HEK293 (cell line): ENCODE results near the gene PLCB1.

Experiments used
- CTCF ChIA-PET: fragments of 350-600 bp; formaldehyde crosslinking; extraction: SDS; loops from one replicate; lab custom pipeline; 2021; ENCODE audit warnings: antibody characterized with exemption; lab: Yijun Ruan, JAX
- POLR2A ChIA-PET: fragments of 300-600 bp; formaldehyde crosslinking; extraction: SDS; loops from one replicate; lab custom pipeline; 2020; ENCODE audit warnings: antibody characterized with exemption, inconsistent platforms; lab: Yijun Ruan, JAX
- H3K27ac ChIP-seq: fragments of 200-500 bp; sonication (Bioruptor generic); 2 replicates; pipeline ENCODE4 v1.5.1; 2014; ENCODE audit warnings: low read depth, low read length, control low read depth, inconsistent platforms; ENCODE audit errors: extremely low read depth
- H3K36me3 ChIP-seq, 2 experiments: fragments of 200-500 bp in 1 of 2; sonication (Bioruptor generic) in 1 of 2; 1 replicate in 1 of 2; 2 replicates in 1 of 2; pipeline ENCODE4 v1.5.1; 2014 to 2017; ENCODE audit warnings: inconsistent platforms in 2 of 2, low read length in 2 of 2; ENCODE audit not compliant: control insufficient read depth in 2 of 2, insufficient read depth in 1 of 2
- H3K4me1 ChIP-seq: fragments of 200-500 bp; sonication (Bioruptor generic); 2 replicates; pipeline ENCODE4 v1.5.1; 2014; ENCODE audit warnings: mild to moderate bottlenecking, low read length, inconsistent platforms; ENCODE audit not compliant: control insufficient read depth, insufficient read depth
- H3K4me3 ChIP-seq: 2 replicates; pipeline ENCODE4 v1.5.1; 2011; ENCODE audit warnings: low read depth, mild to moderate bottlenecking, control low read depth, low read length, moderate library complexity
- H3K9me3 ChIP-seq: fragments of 200-500 bp; sonication (Bioruptor generic); 2 replicates; pipeline ENCODE4 v1.5.1; 2014; ENCODE audit warnings: low read depth, low read length, inconsistent platforms; ENCODE audit not compliant: control insufficient read depth, insufficient read depth
- KLF7 ChIP-seq: fragments of 450-650 bp; formaldehyde crosslinking; IDR thresholded peaks from 2 replicates; pipeline ENCODE4 v1.5.1; 2016; ENCODE audit warnings: missing biosample characterization, missing genetic modification characterization, borderline replicate concordance
- PRDM2 ChIP-seq: fragments of 450-650 bp; formaldehyde crosslinking; IDR thresholded peaks from 2 replicates; pipeline ENCODE4 v1.5.1; 2016; ENCODE audit warnings: missing biosample characterization, missing genetic modification characterization, borderline replicate concordance
- SP2 ChIP-seq: fragments of 450-650 bp; formaldehyde crosslinking; IDR thresholded peaks from 2 replicates; pipeline ENCODE4 v1.5.1; 2016; ENCODE audit warnings: missing biosample characterization, missing genetic modification characterization
- YY2 ChIP-seq: fragments of 450-650 bp; formaldehyde crosslinking; IDR thresholded peaks from 2 replicates; pipeline ENCODE4 v1.5.1; 2016; ENCODE audit warnings: missing biosample characterization, missing genetic modification characterization
- ZEB2 ChIP-seq: fragments of 450-650 bp; formaldehyde crosslinking; IDR thresholded peaks from 2 replicates; pipeline ENCODE4 v1.5.1; 2016; ENCODE audit warnings: missing biosample characterization, missing genetic modification characterization
- ZNF112 ChIP-seq: fragments of 450-650 bp; formaldehyde crosslinking; IDR thresholded peaks from 2 replicates; pipeline ENCODE4 v1.5.0; 2017; ENCODE audit warnings: missing biosample characterization, missing genetic modification characterization
- ZNF214 ChIP-seq: fragments of 450-650 bp; formaldehyde crosslinking; IDR thresholded peaks from 2 replicates; pipeline ENCODE4 v1.5.1; 2017; ENCODE audit warnings: missing biosample characterization, mild to moderate bottlenecking, missing genetic modification characterization, borderline replicate concordance
- ZNF324 ChIP-seq: fragments of 450-650 bp; formaldehyde crosslinking; IDR thresholded peaks from 2 replicates; pipeline ENCODE4 v1.5.1; 2016; ENCODE audit warnings: missing biosample characterization, missing genetic modification characterization
- ZNF423 ChIP-seq: fragments of 450-650 bp; formaldehyde crosslinking; IDR thresholded peaks from 2 replicates; pipeline ENCODE4 v1.5.1; 2016; ENCODE audit warnings: missing biosample characterization, missing genetic modification characterization
- ZNF513 ChIP-seq: fragments of 450-650 bp; IDR thresholded peaks from 2 replicates; pipeline ENCODE4 v1.5.1; 2018; ENCODE audit warnings: missing biosample characterization, missing genetic modification characterization
- ZNF544 ChIP-seq: fragments of 450-650 bp; formaldehyde crosslinking; IDR thresholded peaks from 2 replicates; pipeline ENCODE4 v1.5.0; 2017; ENCODE audit warnings: missing biosample characterization, missing genetic modification characterization
- ZNF560 ChIP-seq: fragments of 450-650 bp; formaldehyde crosslinking; IDR thresholded peaks from 2 replicates; pipeline ENCODE4 v1.5.1; 2017; ENCODE audit warnings: missing biosample characterization, missing genetic modification characterization, borderline replicate concordance
- ZNF585B ChIP-seq: fragments of 450-650 bp; formaldehyde crosslinking; IDR thresholded peaks from 2 replicates; pipeline ENCODE4 v1.5.1; 2016; ENCODE audit warnings: missing biosample characterization, missing genetic modification characterization
- ZNF645 ChIP-seq: fragments of 450-650 bp; formaldehyde crosslinking; IDR thresholded peaks from 2 replicates; pipeline ENCODE4; 2016; ENCODE audit warnings: missing biosample characterization, missing genetic modification characterization
- ZNF776 ChIP-seq: fragments of 450-650 bp; formaldehyde crosslinking; IDR thresholded peaks from 2 replicates; pipeline ENCODE4 v1.5.0; 2017; ENCODE audit warnings: missing biosample characterization, missing genetic modification characterization, borderline replicate concordance
- ZSCAN18 ChIP-seq: fragments of 450-650 bp; formaldehyde crosslinking; IDR thresholded peaks from 2 replicates; pipeline ENCODE4 v1.5.1; 2016; ENCODE audit warnings: missing biosample characterization, missing genetic modification characterization

The PLCB1 gene

GRCh38 chr20:8766868-8767390, 634.9 kb downstream of the PLCB1 start:
- no peak overlapping the region for H3K27ac ChIP-seq
- H3K36me3 ChIP-seq: no peaks in the 10 kb centered on the region
- ChIA-PET POLR2A (no interaction called here), CTCF (interaction anchor here (0.7 kb wide), 1 partner anchor 592 kb away, joined by 3 read pairs; no protein-coding TSS in a partner anchor)
- no peaks in the 10 kb centered on the region for H3K9me3 ChIP-seq
- no peak for TF ChIP-seq ZNF423 (tag by site-specific recombination)
- TF ChIP-seq PRDM2 (tag by site-specific recombination): no peak
- no peak for TF ChIP-seq ZNF585B
- no peak for TF ChIP-seq ZEB2 (tag by site-specific recombination)
- no peak for TF ChIP-seq ZNF324 (tag by site-specific recombination)
- TF ChIP-seq ZNF513: no peak
- TF ChIP-seq ZNF214: no peak
- no peak for TF ChIP-seq ZNF544 (tag by site-specific recombination)
- TF ChIP-seq ZNF112 (tag by site-specific recombination): no peak
- TF ChIP-seq YY2: no peak
- no peak for TF ChIP-seq ZNF560 (tag by site-specific recombination)
- no peak for TF ChIP-seq SP2 (tag by site-specific recombination)
- no peak for TF ChIP-seq ZNF645
- H3K4me3 ChIP-seq: no peak overlapping the region
- no peaks in the 10 kb centered on the region; the same call in 1 of the 2 replicates for H3K4me1 ChIP-seq

- Histone ChIP-seq H3K4me1 (no peaks in the 10 kb centered on the region), H3K36me3 (peaks cover 0 to 4% of the 10 kb centered on the region in 2 experiments; a peak in 1 of 3 replicates), H3K4me3 (no peak overlapping the region), H3K27ac (no peak overlapping the region), H3K9me3 (no peaks in the 10 kb centered on the region)
- ChIA-PET CTCF (no interaction called here), POLR2A (no interaction called here)
- TF ChIP-seq ZSCAN18 (tag by site-specific recombination) (no peak), KLF7 (tag by site-specific recombination) (no peak), PRDM2 (tag by site-specific recombination) (no peak), ZNF776 (tag by site-specific recombination) (no peak)
Observed at GRCh38 chr20:8774412-8774811, 642.3 kb downstream of the PLCB1 start.
